MV-4-11 (cell line): ENCODE results near the gene RNFT2.
"Not testable (repeated sequence)": the region's sequence is repeated elsewhere in the genome, so short reads cannot be mapped to it uniquely, and the experiment has no call there.

Source experiments
- DNase-seq: peaks from one replicate; lab custom pipeline; 2025; lab: John Stamatoyannopoulos, UW

The RNFT2 gene

GRCh38 chr12:116710370-116711150, 27.6 kb upstream of the RNFT2 start:
- DNase-seq = no peak

GRCh38 chr12:116712458-116713303, 25.4 kb upstream of the RNFT2 start:
- DNase-seq = no peak

GRCh38 chr12:116713527-116713926, 24.6 kb upstream of the RNFT2 start:
- no peak for DNase-seq

GRCh38 chr12:116714175-116714574, 23.9 kb upstream of the RNFT2 start:
- no peak for DNase-seq

GRCh38 chr12:116717466-116718437, 20.4 kb upstream of the RNFT2 start:
- no peak for DNase-seq

- no peak for DNase-seq
Measured at GRCh38 chr12:116718655-116719454, 19.3 kb upstream of the RNFT2 start.

GRCh38 chr12:116719731-116720528, 18.2 kb upstream of the RNFT2 start:
- no peak for DNase-seq

- no peak for DNase-seq
Measured at GRCh38 chr12:116722245-116722644, 15.9 kb upstream of the RNFT2 start.

GRCh38 chr12:116726694-116727093, 11.4 kb upstream of the RNFT2 start:
- no peak for DNase-seq

- DNase-seq = no peak
Measured at GRCh38 chr12:116727261-116727660, 10.9 kb upstream of the RNFT2 start.

GRCh38 chr12:116727891-116728290, 10.2 kb upstream of the RNFT2 start:
- DNase-seq = no peak

GRCh38 chr12:116731801-116732200, 6.3 kb upstream of the RNFT2 start:
- no peak for DNase-seq

GRCh38 chr12:116734156-116734768, 3.9 kb upstream of the RNFT2 start:
- no peak for DNase-seq

- DNase-seq = no peak
Measured at GRCh38 chr12:116735084-116735483, 3.0 kb upstream of the RNFT2 start.

- no peak for DNase-seq
Measured at GRCh38 chr12:116735951-116736599, 2.0 kb upstream of the RNFT2 start.

- no peak for DNase-seq
Measured at GRCh38 chr12:116736962-116737773, 947 bp upstream of the RNFT2 start.

GRCh38 chr12:116739381-116739887, 1.3 kb downstream of the RNFT2 start:
- DNase-seq = no peak

GRCh38 chr12:116742787-116743186, 4.7 kb downstream of the RNFT2 start:
- not testable (repeated sequence) for DNase-seq
